Heart left ventricle (tissue), 16 donors: ENCODE measurements around the gene TACC2. TPM values are rescaled to one million over a fixed set of nuclear protein-coding genes. Genes with fewer than 3 reads are reported as not detected.

Source experiments
- ATAC-seq, 4 donors: fragments of 200-7000 bp; cut with Tn5 transposase; one replicate each; pipeline ENCODE4 v1.9.1; 2020 to 2022; ENCODE audit warnings: moderate library complexity in 4 of 4, mild to moderate bottlenecking in 3 of 4, moderate number of reproducible peaks in 1 of 4
- DNase-seq, 5 donors: peaks; one replicate each; pipeline ENCODE4 v3.0.0-alpha.2; 2020
- H3K27ac ChIP-seq, 12 donors: fragments of 200-600 bp; sonication (generic) in 4 of 12; one replicate each; pipeline versions ENCODE4 v1.5.0 to v1.8.0; 2016 to 2022; ENCODE audit warnings: mild to moderate bottlenecking in 2 of 12
- H3K27me3 ChIP-seq, 9 donors: fragments of 200-600 bp; sonication (generic) in 2 of 9; one replicate each; pipeline versions ENCODE4 v1.5.1 to v1.8.0; 2016 to 2022; ENCODE audit warnings: mild to moderate bottlenecking in 3 of 9
- H3K36me3 ChIP-seq, 9 donors: fragments of 200-600 bp; sonication (generic) in 2 of 9; one replicate each; pipeline versions ENCODE4 v1.5.0 to v1.8.0; 2018 to 2022; ENCODE audit warnings: mild to moderate bottlenecking in 2 of 9
- H3K4me1 ChIP-seq, 12 donors: fragments of 200-600 bp; sonication (generic) in 4 of 12; one replicate each; pipeline versions ENCODE4 v1.5.0 to v1.8.0; 2016 to 2022; ENCODE audit warnings: mild to moderate bottlenecking in 3 of 12
- H3K4me3 ChIP-seq, 12 donors: fragments of 200-600 bp; sonication (generic) in 4 of 12; one replicate each; pipeline versions ENCODE4 v1.5.0 to v1.8.0; 2017 to 2022; ENCODE audit warnings: mild to moderate bottlenecking in 9 of 12, moderate library complexity in 4 of 12
- H3K9me3 ChIP-seq, 12 donors: fragments of 200-600 bp; sonication (generic) in 4 of 12; one replicate each; pipeline versions ENCODE4 v1.5.0 to v1.8.0; 2016 to 2022; ENCODE audit warnings: mild to moderate bottlenecking in 1 of 12
- CTCF ChIP-seq, 12 donors: fragments of 200-600 bp; sonication (generic) in 4 of 12; IDR thresholded peaks; one replicate each; pipeline versions ENCODE4 v1.5.0 to v1.8.0; 2018 to 2022; ENCODE audit warnings: antibody characterized with exemption in 12 of 12, mild to moderate bottlenecking in 5 of 12
- POLR2A ChIP-seq, 2 donors: fragments of 450-650 bp; IDR thresholded peaks; one replicate each; pipeline ENCODE4 v1.6.1; 2017; ENCODE audit warnings: antibody characterized with exemption in 2 of 2, mild to moderate bottlenecking in 2 of 2, moderate library complexity in 2 of 2
- WGBS, 4 donors: extraction: QIAGEN DNeasy Blood & Tissue Kit in 2 of 4; methylation state at CpG; one replicate each; pipeline versions ENCODE4 v1.1.5 to v1.1.7; 2013 to 2018; 5-methylcytosine and 5-hydroxymethylcytosine counted together
- intact Hi-C, 10 donors: fragments of 100-400 bp; cut with DNase I; formaldehyde crosslinking; loops; one replicate each; pipeline versions ENCODE4 v1.11.1 to v1.14.2; 2022
- polyA plus RNA-seq, 2 donors: library from polyadenylated mRNA; stranded (reverse); fragments of 200-250 nt; gene quantifications; one replicate each; pipeline ENCODE4 v1.2.3, GENCODE V29; 2013
- total RNA-seq, 9 donors: library from RNA; depleted of rRNA in 2 of 9; stranded (reverse); fragments of >200 nt in 2 of 9; fragmentation: NEBNext Ultra II Directional in 3 of 9; extraction: Animal tissue kit (Norgen Biotek cat#: 25700) in 3 of 9; gene quantifications; one replicate each; pipeline versions ENCODE4 v1.1.0 to v1.2.4, GENCODE V29; 2016 to 2023
- donor health status: ischemic (EF 13 %, LVEDD 7.1; RV severe dilation, severe dysfunction).
- donor health status: healthy with polysubstance abuse.
- donor health status: DM: no; HTN: yes; CAD: no.
- donor health status: DM: no; HTN: no; CAD: no.
- donor health status: ischemic (EF 25% LVEDD 6.9; RV normal size, moderate dysfunction).
- donor health status: ischemic (EF 25% LVEDD 5.7; RV mildly dilated, moderate dysfunction).
- donor health status: healthy.
- donor health status: DM: yes; HTN: yes; CAD: no.
- donor health status: ischemic (EF 35%, LVEDD 5.7; RV mildly dilated, moderate dysfunction).
- donor health status: nonischemic (EF 11% LVEDD 7.7; RV severe dilation, severe dysfunction).
- donor health status: DM: yes; HTN: yes; CAD: no.
- donor health status: PGD.
- donor health status: ischemic (EF 29% LVEDD 5.4; RV normal size, mild dysfunction).
- donor health status: nonischemic (EF 23%, LVEDD 6.1; RV moderate dilation, normal function).

The TACC2 gene
- total and polyA plus RNA-seq, 11 donors, result 96.7 to 456 (median 294) TPM

- Histone ChIP-seq H3K27ac (peak overlapping the region in 3 of 12 donors; percentile 4 to 38 (median 14)), H3K4me3 (no peak overlapping the region), H3K4me1 (peaks cover 0 to 38% (median 7%) of the 10 kb centered on the region in 12 donors), H3K27me3 (no peaks in the 10 kb centered on the region), H3K9me3 (no peaks in the 10 kb centered on the region), H3K36me3 (peaks cover 0 to 88% (median 59%) of the 10 kb centered on the region in 9 donors)
- no peak for DNase-seq
- 87 to 96% (median 91%) methylated on average over 24 to 25 of the region's 25 CpGs for WGBS, 4 donors
- intact Hi-C loops, result loop anchor here in 1 of 10 donors (10.0 kb wide), 1 partner anchor 194 kb away; no protein-coding TSS in a partner anchor
- TF ChIP-seq POLR2A (IDR thresholded peaks at IDR 0.05) (no peak), CTCF (IDR thresholded peaks at IDR 0.05) (no peak)
- no peak for ATAC-seq
Measured at GRCh38 chr10:122248356-122249302, 259.7 kb downstream of the TACC2 start.

GRCh38 chr10:122249303-122249850 lies 260.4 kb downstream of the TACC2 start:
- intact Hi-C loops, result loop anchor here in 1 of 10 donors (10.0 kb wide), 1 partner anchor 195 kb away; no protein-coding TSS in a partner anchor
- ATAC-seq (no peak), DNase-seq (no peak)
- peak overlapping the region in 3 of 12 donors; percentile 34 to 55 (median 46) for H3K27ac ChIP-seq
- H3K4me3 ChIP-seq, result no peak overlapping the region
- no peaks in the 10 kb centered on the region for H3K9me3 ChIP-seq
- H3K36me3 ChIP-seq, result peaks cover 0 to 88% (median 54%) of the 10 kb centered on the region in 9 donors
- H3K4me1 ChIP-seq, result peaks cover 0 to 38% (median 2%) of the 10 kb centered on the region in 12 donors
- 89 to 96% (median 92%) methylated on average over 10 to 11 of the region's 11 CpGs for WGBS, 4 donors
- H3K27me3 ChIP-seq, result no peaks in the 10 kb centered on the region
- TF ChIP-seq CTCF (IDR thresholded peaks at IDR 0.05), result no peak

GRCh38 chr10:122249991-122250750 lies 261.2 kb downstream of the TACC2 start:
- 61 to 79% (median 73%) methylated on average over 8 to 10 of the region's 10 CpGs for WGBS, 4 donors
- Histone ChIP-seq H3K27ac (peak overlapping the region in 5 of 12 donors; percentile 5 to 57 (median 28)), H3K9me3 (no peaks in the 10 kb centered on the region), H3K4me3 (no peak overlapping the region), H3K27me3 (no peaks in the 10 kb centered on the region), H3K36me3 (peaks cover 0 to 89% (median 60%) of the 10 kb centered on the region in 9 donors), H3K4me1 (peaks cover 0 to 38% (median 2%) of the 10 kb centered on the region in 12 donors)
- intact Hi-C loops, result loop anchor here in 2 of 10 donors (10.0 kb wide), 1 partner anchor 195 kb away; no protein-coding TSS in a partner anchor
- peak in 4 of 5 donors; percentile 48 to 74 (median 54) for DNase-seq
- peak; percentile 51 to 64 (median 60) for ATAC-seq
- TF ChIP-seq CTCF (IDR thresholded peaks at IDR 0.05) (no peak), POLR2A (IDR thresholded peaks at IDR 0.05) (no peak)
